Kidney (tissue), 14 donors: ENCODE results near the gene KBTBD6. TPM values are rescaled to one million over a fixed set of nuclear protein-coding genes. Genes with fewer than 3 reads are reported as not detected.

Source experiments
- DNase-seq, 5 donors: peaks; one replicate each; pipeline ENCODE4 v3.0.0-alpha.2; 2013 to 2020
- FAIRE-seq: peaks from 2 replicates; lab custom pipeline; 2012; peaks lifted over from hg19 to GRCh38; lab: Jason Lieb, UNC
- H3K27ac ChIP-seq, 2 donors: one replicate each; pipeline ENCODE4 v1.7.0; 2013; ENCODE audit warnings: low read depth in 2 of 2, low read length in 2 of 2, inconsistent platforms in 1 of 2
- H3K27me3 ChIP-seq: one replicate; pipeline ENCODE4 v1.7.1; 2013; ENCODE audit warnings: low read length, inconsistent platforms; ENCODE audit not compliant: control insufficient read depth, insufficient read depth
- H3K36me3 ChIP-seq, 3 donors: one replicate each; pipeline versions ENCODE4 v1.7.0 to v1.7.1; 2013; ENCODE audit warnings: low read length in 3 of 3, control low read depth in 1 of 3, inconsistent platforms in 1 of 3; ENCODE audit not compliant: insufficient read depth in 3 of 3, control insufficient read depth in 2 of 3
- H3K4me1 ChIP-seq, 3 donors: one replicate each; pipeline versions ENCODE4 v1.7.0 to v1.7.1; 2013; ENCODE audit warnings: low read length in 3 of 3, inconsistent platforms in 1 of 3, low read depth in 1 of 3; ENCODE audit not compliant: control insufficient read depth in 2 of 3, insufficient read depth in 2 of 3
- H3K4me3 ChIP-seq, 3 donors: one replicate each; pipeline versions ENCODE4 v1.7.0 to v1.8.1; 2013; ENCODE audit warnings: low read length in 3 of 3, control low read depth in 1 of 3, inconsistent platforms in 1 of 3
- H3K9ac ChIP-seq, 3 donors: one replicate each; pipeline versions ENCODE4 v1.7.0 to v1.7.1; 2013; ENCODE audit warnings: low read length in 3 of 3, control low read depth in 1 of 3, inconsistent platforms in 1 of 3
- H3K9me3 ChIP-seq, 3 donors: one replicate each; pipeline versions ENCODE4 v1.7.0 to v1.7.1; 2013; ENCODE audit warnings: low read length in 3 of 3, control low read depth in 1 of 3, inconsistent platforms in 1 of 3; ENCODE audit not compliant: control insufficient read depth in 2 of 3, insufficient read depth in 1 of 3
- CTCF ChIP-seq: IDR thresholded peaks from 3 replicates; pipeline ENCODE4 v1.5.1; 2012; ENCODE audit warnings: mild to moderate bottlenecking, moderate library complexity, borderline replicate concordance; ENCODE audit not compliant: insufficient read depth; ENCODE audit errors: extremely low read depth
- intact Hi-C: fragments of 100-400 bp; cut with DNase I; formaldehyde crosslinking; loops from one replicate; pipeline ENCODE4 v1.11.1; 2022
- polyA plus RNA-seq: library from polyadenylated mRNA; stranded (reverse); fragments of 350-450 nt; fragmentation: Illumina TruSeq; extraction: RNeasy Lipid Tissue Mini Kit (QIAGEN cat#74804); gene quantifications from one replicate; pipeline ENCODE4 v1.2.3, GENCODE V29; 2014; ENCODE audit warnings: low read depth, low replicate concordance; ENCODE audit not compliant: insufficient read depth
- total RNA-seq: library from RNA; stranded (reverse); fragmentation: NEBNext Ultra II Directional; extraction: Animal tissue kit (Norgen Biotek cat#: 25700); gene quantifications from one replicate; pipeline ENCODE4 v1.2.1, GENCODE V29; 2021
- donor health status: control.
- donor health status: control.
- donor health status: control.
- donor health status: control.
- donor health status: control.
- donor health status: DM: yes; HTN: yes; CAD: no.
- donor health status: Normal renal cell carcinoma (clear cell type).

KBTBD6 gene
- total and polyA plus RNA-seq, 2 donors from 2014 or later, result 4.7 to 9.3 TPM

DNA sequence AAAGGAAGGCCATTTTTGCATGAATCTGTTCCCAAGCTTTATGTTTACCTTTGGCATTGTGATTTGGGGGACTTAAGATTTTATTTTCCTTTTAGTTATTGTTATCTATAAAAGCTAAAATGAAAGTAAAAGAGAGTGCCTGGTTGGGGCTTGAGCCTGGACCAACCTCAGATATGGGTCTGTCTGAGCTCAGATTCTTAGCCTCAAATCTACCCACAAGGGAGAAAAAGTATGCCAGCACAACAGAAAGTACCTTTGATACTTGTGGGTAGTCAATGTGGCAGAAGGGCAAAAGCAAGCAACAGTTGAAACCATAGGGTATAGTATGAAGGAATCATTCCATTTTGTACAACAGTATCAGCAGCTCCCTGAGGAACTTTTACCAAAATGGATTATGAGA is 26.6 kb upstream of the KBTBD6 start:
- Histone ChIP-seq H3K27ac (no peak overlapping the region), H3K4me1 (no peaks in the 10 kb centered on the region), H3K27me3 (no peaks in the 10 kb centered on the region), H3K9me3 (no peaks in the 10 kb centered on the region), H3K4me3 (no peak overlapping the region), H3K9ac (no peak overlapping the region), H3K36me3 (no peaks in the 10 kb centered on the region)
- intact Hi-C loops, result no loop called here
- FAIRE-seq (no peak), DNase-seq (no peak)
- TF ChIP-seq CTCF, result no peak

GRCh38 chr13:41157048-41157717 is 24.6 kb upstream of the KBTBD6 start:
- Histone ChIP-seq H3K9me3 (peaks cover 0 to 3% (median 0%) of the 10 kb centered on the region in 3 donors), H3K9ac (no peak overlapping the region), H3K4me3 (no peak overlapping the region), H3K27ac (no peak overlapping the region), H3K36me3 (no peaks in the 10 kb centered on the region), H3K27me3 (no peaks in the 10 kb centered on the region), H3K4me1 (no peaks in the 10 kb centered on the region)
- TF ChIP-seq CTCF, result no peak
- FAIRE-seq (no peak), DNase-seq (no peak)
- intact Hi-C loops, result no loop called here

DNA sequence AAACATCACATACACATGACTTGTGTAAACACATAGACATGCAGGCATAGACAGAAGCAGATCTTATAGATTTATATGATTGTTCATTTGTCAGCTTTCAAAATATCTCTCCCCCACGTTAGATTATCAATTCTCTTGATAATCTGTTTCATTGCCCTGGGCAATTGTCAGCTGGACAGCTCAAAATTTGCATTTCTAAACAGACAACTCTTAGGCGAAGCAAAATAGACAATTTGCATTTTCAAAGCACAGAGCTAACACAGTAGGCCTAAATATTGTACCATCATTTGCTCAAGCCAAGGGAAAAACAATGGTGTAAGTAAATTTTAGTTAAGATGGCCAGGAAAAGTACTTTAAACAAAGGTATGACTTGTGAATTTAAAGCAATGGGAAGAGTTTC is 24.0 kb upstream of the KBTBD6 start:
- H3K27ac ChIP-seq, result no peak overlapping the region
- no peak for TF ChIP-seq CTCF
- H3K4me1 ChIP-seq, result no peaks in the 10 kb centered on the region
- no peak overlapping the region for H3K4me3 ChIP-seq
- no peak for FAIRE-seq
- H3K36me3 ChIP-seq, result no peaks in the 10 kb centered on the region
- peaks cover 0 to 8% (median 0%) of the 10 kb centered on the region in 3 donors for H3K9me3 ChIP-seq
- intact Hi-C loops, result no loop called here
- H3K9ac ChIP-seq, result no peak overlapping the region
- no peak for DNase-seq
- H3K27me3 ChIP-seq, result no peaks in the 10 kb centered on the region
